Tibial nerve (tissue), 4 donors: ENCODE measurements around the gene MYO6. TPM values are rescaled to one million over a fixed set of nuclear protein-coding genes. Genes with fewer than 3 reads are reported as not detected.
"Not testable (repeated sequence)": the region's sequence is repeated elsewhere in the genome, so short reads cannot be mapped to it uniquely, and the experiment has no call there.

ENCODE experiments used
- DNase-seq, 2 donors: peaks; one replicate each; pipeline ENCODE4 v3.0.0-alpha.2; 2019; ENCODE audit warnings: low spot score in 2 of 2
- H3K27ac ChIP-seq, 4 donors: fragments of 200-600 bp; sonication (generic) in 3 of 4; one replicate each; pipeline ENCODE4 v1.5.1; 2017 to 2019; ENCODE audit warnings: mild to moderate bottlenecking in 1 of 4
- H3K27me3 ChIP-seq, 2 donors: fragments of 200-600 bp; sonication (generic) in 1 of 2; one replicate each; pipeline versions ENCODE4 v1.5.1 to v1.6.0; 2017 to 2019
- H3K36me3 ChIP-seq, 3 donors: fragments of 200-600 bp; sonication (generic); one replicate each; pipeline ENCODE4 v1.5.1; 2018 to 2019
- H3K4me1 ChIP-seq, 4 donors: fragments of 200-600 bp; sonication (generic) in 3 of 4; one replicate each; pipeline ENCODE4 v1.5.1; 2017 to 2019
- H3K4me3 ChIP-seq, 4 donors: fragments of 200-600 bp; sonication (generic) in 3 of 4; one replicate each; pipeline ENCODE4 v1.5.1; 2017 to 2019; ENCODE audit warnings: mild to moderate bottlenecking in 1 of 4, moderate library complexity in 1 of 4
- H3K9me3 ChIP-seq, 4 donors: fragments of 200-600 bp; sonication (generic) in 3 of 4; one replicate each; pipeline ENCODE4 v1.5.1; 2017 to 2019
- CTCF ChIP-seq, 5 experiments: fragments of 200-600 bp in 3 of 5; fragments of 450-650 bp in 2 of 5; sonication (generic) in 3 of 5; IDR thresholded peaks; one replicate each; pipeline ENCODE4 v1.5.1; 2016 to 2019; ENCODE audit warnings: antibody characterized with exemption in 5 of 5, mild to moderate bottlenecking in 3 of 5, moderate library complexity in 2 of 5
- EP300 ChIP-seq, 2 donors: sonication (generic); formaldehyde crosslinking; IDR thresholded peaks; one replicate each; pipeline ENCODE4 v1.6.1; 2017; ENCODE audit warnings: antibody characterized with exemption in 2 of 2, mild to moderate bottlenecking in 1 of 2
- POLR2A ChIP-seq, 2 donors: fragments of 450-650 bp; IDR thresholded peaks; one replicate each; pipeline ENCODE4 v1.6.1; 2017; ENCODE audit warnings: antibody characterized with exemption in 2 of 2, mild to moderate bottlenecking in 2 of 2, moderate library complexity in 2 of 2
- WGBS, 2 donors: methylation state at CpG; one replicate each; pipeline ENCODE4 v1.1.5; 2018; 5-methylcytosine and 5-hydroxymethylcytosine counted together
- total RNA-seq, 4 donors: library from RNA; depleted of rRNA; stranded (reverse); fragments of >200 nt; gene quantifications; one replicate each; pipeline ENCODE4 v1.1.0, GENCODE V29; 2016

MYO6 gene
- total RNA-seq, 4 donors from 2014 or later = 16.5 to 21.3 (median 19.2) TPM

DNA sequence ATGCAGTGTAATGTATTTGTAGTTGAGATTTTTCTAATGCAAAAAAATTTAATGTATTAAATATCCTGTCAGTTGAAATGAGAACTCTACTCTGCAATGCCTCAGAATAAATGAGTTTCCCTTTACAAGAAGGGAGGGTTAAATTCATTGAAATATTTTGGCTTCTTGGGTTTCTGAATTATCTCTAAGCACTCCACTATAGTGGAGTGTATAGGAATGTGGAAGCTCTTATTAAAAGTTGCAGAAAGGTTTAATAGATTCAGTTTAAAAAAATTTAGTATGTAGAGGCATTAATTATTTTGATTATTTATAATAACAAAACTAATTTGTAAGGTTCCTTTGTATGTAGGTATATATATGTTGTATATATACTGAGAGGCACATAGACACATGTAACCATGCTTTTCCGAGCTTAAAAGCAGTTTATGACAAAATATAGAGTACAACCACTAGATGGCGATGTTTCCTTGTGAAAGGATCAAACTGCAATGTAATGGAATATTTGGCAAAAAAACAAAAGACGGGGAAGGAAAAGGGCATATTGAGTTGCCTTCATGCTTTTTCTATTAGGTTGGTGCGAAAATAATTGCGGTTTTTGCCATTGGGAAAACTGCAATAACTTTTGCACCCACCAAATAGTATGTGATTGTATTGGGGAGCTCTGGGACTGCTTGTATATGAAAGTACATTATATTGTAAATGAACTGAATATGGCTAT is 144.2 kb downstream of the MYO6 start:
- H3K27ac ChIP-seq = no peak overlapping the region
- 12 to 13% methylated on average over 5 of the region's 5 CpGs for WGBS, 2 donors
- H3K27me3 ChIP-seq = no peaks in the 10 kb centered on the region
- no peaks in the 10 kb centered on the region for H3K4me1 ChIP-seq
- DNase-seq = no peak
- H3K9me3 ChIP-seq = no peaks in the 10 kb centered on the region
- H3K36me3 ChIP-seq = peaks cover 0 to 29% (median 0%) of the 10 kb centered on the region in 3 donors
- TF ChIP-seq CTCF (IDR thresholded peaks at IDR 0.05) = peak; percentile 44 to 63 (median 51)
- no peak for TF ChIP-seq POLR2A (IDR thresholded peaks at IDR 0.05)
- TF ChIP-seq EP300 (IDR thresholded peaks at IDR 0.05) = no peak
- H3K4me3 ChIP-seq = no peak overlapping the region

- Histone ChIP-seq H3K27ac (no peak overlapping the region), H3K9me3 (no peaks in the 10 kb centered on the region), H3K36me3 (peaks cover 0 to 29% (median 0%) of the 10 kb centered on the region in 3 donors), H3K4me3 (no peak overlapping the region), H3K27me3 (no peaks in the 10 kb centered on the region), H3K4me1 (no peaks in the 10 kb centered on the region)
- TF ChIP-seq EP300 (IDR thresholded peaks at IDR 0.05) (no peak), CTCF (IDR thresholded peaks at IDR 0.05) (no peak), POLR2A (IDR thresholded peaks at IDR 0.05) (no peak)
- no peak for DNase-seq
- WGBS, 2 donors = 76 to 84% methylated on average over 2 of the region's 2 CpGs
Observed at GRCh38 chr6:75893776-75894152, 144.7 kb downstream of the MYO6 start.

DNA sequence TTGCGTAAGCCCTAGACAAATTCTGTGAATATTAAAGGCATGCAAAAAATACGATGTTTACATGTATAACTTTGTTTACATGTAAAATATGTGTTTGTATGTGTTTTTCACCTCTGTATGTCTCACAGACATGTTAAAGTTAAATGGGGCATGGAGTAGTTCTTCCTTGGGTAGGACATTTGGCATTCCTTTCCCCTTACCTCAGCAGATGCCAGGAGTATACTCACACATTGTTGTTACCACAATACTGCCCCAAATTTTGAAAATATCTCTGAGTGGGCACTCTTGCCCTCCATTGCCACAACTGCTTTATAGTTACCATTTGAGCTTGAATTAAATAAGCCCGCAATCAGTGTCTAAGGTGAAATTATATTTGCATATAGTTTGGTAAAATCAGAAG is 147.5 kb downstream of the MYO6 start:
- DNase-seq = no peak
- Histone ChIP-seq H3K36me3 (peaks cover 0 to 20% (median 0%) of the 10 kb centered on the region in 3 donors), H3K4me1 (no peaks in the 10 kb centered on the region), H3K27me3 (no peaks in the 10 kb centered on the region), H3K4me3 (no peak overlapping the region), H3K9me3 (no peaks in the 10 kb centered on the region), H3K27ac (no peak overlapping the region)
- no peak for TF ChIP-seq POLR2A (IDR thresholded peaks at IDR 0.05)
- TF ChIP-seq EP300 (IDR thresholded peaks at IDR 0.05) = no peak
- TF ChIP-seq CTCF (IDR thresholded peaks at IDR 0.05) = no peak
- WGBS, 2 donors = 61 to 62% methylated on average over 3 of the region's 3 CpGs

GRCh38 chr6:75900216-75900615 is 151.2 kb downstream of the MYO6 start:
- H3K9me3 ChIP-seq, H3K27me3 ChIP-seq, H3K4me3 ChIP-seq, H3K4me1 ChIP-seq, H3K27ac ChIP-seq, DNase-seq: not testable (repeated sequence)
- H3K36me3 ChIP-seq = peaks cover 0 to 14% (median 0%) of the 10 kb centered on the region in 3 donors
- WGBS, 2 donors = 90 to 95% methylated on average over 1 of the region's 1 CpG

DNA sequence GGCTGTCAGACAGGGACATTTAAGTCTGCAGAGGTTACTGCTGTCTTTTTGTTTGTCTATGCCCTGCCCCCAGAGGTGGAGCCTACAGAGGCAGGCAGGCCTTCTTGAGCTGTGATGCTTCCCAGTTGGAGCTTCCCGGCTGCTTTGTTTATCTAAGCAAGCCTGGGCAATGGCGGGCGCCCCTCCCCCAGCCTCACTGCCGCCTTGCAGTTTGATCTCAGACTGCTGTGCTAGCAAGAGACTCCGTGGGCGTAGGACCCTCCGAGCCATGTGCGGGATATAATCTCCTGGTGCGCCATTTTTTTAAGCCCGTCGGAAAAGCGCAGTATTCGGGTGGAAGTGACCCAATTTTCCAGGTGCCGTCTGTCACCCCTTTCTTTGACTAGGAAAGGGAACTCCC is 156.1 kb downstream of the MYO6 start:
- not testable (repeated sequence) for DNase-seq, H3K9me3 ChIP-seq, H3K36me3 ChIP-seq, H3K27ac ChIP-seq, H3K27me3 ChIP-seq, H3K4me3 ChIP-seq, H3K4me1 ChIP-seq
- WGBS, 2 donors = 94 to 98% methylated on average over 14 of the region's 14 CpGs

GRCh38 chr6:75906871-75907270 is 157.8 kb downstream of the MYO6 start:
- DNase-seq = no peak
- Histone ChIP-seq H3K4me1 (no peaks in the 10 kb centered on the region), H3K27ac (no peak overlapping the region), H3K4me3 (no peak overlapping the region), H3K9me3 (no peaks in the 10 kb centered on the region), H3K36me3 (peaks cover 0 to 9% (median 0%) of the 10 kb centered on the region in 3 donors), H3K27me3 (no peaks in the 10 kb centered on the region)
- TF ChIP-seq POLR2A (IDR thresholded peaks at IDR 0.05) = no peak
- no peak for TF ChIP-seq CTCF (IDR thresholded peaks at IDR 0.05)
- TF ChIP-seq EP300 (IDR thresholded peaks at IDR 0.05) = no peak
- 90% methylated on average over 3 of the region's 3 CpGs for WGBS, 2 donors
